Measurements from ENCODE around the gene ARHGEF19. TPM values are rescaled to one million over a fixed set of nuclear protein-coding genes. Genes with fewer than 3 reads are reported as not detected.

Gene ARHGEF19
- total RNA-seq, 4 donors from 2014 or later = 5.7 to 46.8 (median 10.8) TPM

DNA sequence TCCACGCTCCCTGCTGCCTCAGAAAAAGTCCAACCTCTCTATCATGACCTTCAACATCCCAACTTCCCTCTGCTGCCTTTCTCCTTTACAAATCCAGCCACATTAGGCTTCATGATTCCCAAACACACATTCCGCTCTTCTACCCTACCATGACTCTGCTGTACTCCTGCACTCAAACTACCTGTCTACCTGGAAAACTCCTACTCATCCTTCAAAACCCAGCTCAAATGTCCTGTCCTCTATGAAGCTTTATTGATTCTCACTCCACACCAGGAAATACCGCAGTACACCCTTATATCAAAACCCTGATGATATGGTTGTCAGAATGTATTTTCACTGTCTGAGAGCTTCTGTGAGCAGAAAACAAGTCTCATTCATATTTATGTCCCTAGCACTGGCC, 8.9 kb downstream of the ARHGEF19 start:
- Histone ChIP-seq H3K4me1 (peaks cover 8 to 16% (median 14%) of the 10 kb centered on the region in 4 donors), H3K27ac (no peak overlapping the region), H3K36me3 (no peaks in the 10 kb centered on the region), H3K4me3 (no peak overlapping the region), H3K9me3 (no peaks in the 10 kb centered on the region), H3K27me3 (no peaks in the 10 kb centered on the region)
- intact Hi-C loops (cut with DNase I; ENCODE audit: low total_unique reads) (no loop called here), in situ Hi-C loops (cut with MboI; ENCODE audit: low pct_ligation_motif_present in 1 of 4, low pct_unique_long_range_greater_than_20kb in 1 of 4, low sequenced_read_pairs in 3 of 4) (loop anchor here in 1 of 4 donors (25.0 kb wide), 1 partner anchor 159 kb away; the partner anchor contains the start of genes FBXO42 and SZRD1)
- WGBS, 2 donors (ENCODE audit: low coverage in 1 of 2) = 63 to 73% methylated on average over 3 of the region's 3 CpGs
- no peak for TF ChIP-seq EP300 (IDR thresholded peaks at IDR 0.05; ENCODE audit: low read depth)
- TF ChIP-seq POLR2A (IDR thresholded peaks at IDR 0.05) = no peak
- TF ChIP-seq CTCF (IDR thresholded peaks at IDR 0.05) = no peak
- DNase-seq = no peak

GRCh38 chr1:16202281-16203210, 9.9 kb downstream of the ARHGEF19 start:
- H3K27ac ChIP-seq = no peak overlapping the region
- 92 to 100% methylated on average over 6 to 23 of the region's 24 CpGs for WGBS, 2 donors (ENCODE audit: low coverage in 1 of 2)
- no peaks in the 10 kb centered on the region for H3K9me3 ChIP-seq
- intact Hi-C loops (cut with DNase I; ENCODE audit: low total_unique reads) = loop anchor here (1.0 kb wide), 1 partner anchor 25 kb away; no protein-coding TSS in a partner anchor
- H3K4me1 ChIP-seq = peaks cover 8 to 15% (median 12%) of the 10 kb centered on the region in 4 donors
- H3K27me3 ChIP-seq = no peaks in the 10 kb centered on the region
- no peaks in the 10 kb centered on the region for H3K36me3 ChIP-seq
- in situ Hi-C loops (cut with MboI; ENCODE audit: low pct_ligation_motif_present in 1 of 4, low pct_unique_long_range_greater_than_20kb in 1 of 4, low sequenced_read_pairs in 3 of 4) = loop anchor here in 1 of 4 donors (25.0 kb wide), 1 partner anchor 160 kb away; the partner anchor contains the start of genes FBXO42 and SZRD1
- TF ChIP-seq POLR2AphosphoS5 (IDR thresholded peaks at IDR 0.05) = no peak
- TF ChIP-seq EP300 (IDR thresholded peaks at IDR 0.05; ENCODE audit: low read depth) = no peak
- no peak for TF ChIP-seq CTCF (IDR thresholded peaks at IDR 0.05)
- TF ChIP-seq POLR2A (IDR thresholded peaks at IDR 0.05) = no peak
- H3K4me3 ChIP-seq = no peak overlapping the region
- DNase-seq = no peak

DNA sequence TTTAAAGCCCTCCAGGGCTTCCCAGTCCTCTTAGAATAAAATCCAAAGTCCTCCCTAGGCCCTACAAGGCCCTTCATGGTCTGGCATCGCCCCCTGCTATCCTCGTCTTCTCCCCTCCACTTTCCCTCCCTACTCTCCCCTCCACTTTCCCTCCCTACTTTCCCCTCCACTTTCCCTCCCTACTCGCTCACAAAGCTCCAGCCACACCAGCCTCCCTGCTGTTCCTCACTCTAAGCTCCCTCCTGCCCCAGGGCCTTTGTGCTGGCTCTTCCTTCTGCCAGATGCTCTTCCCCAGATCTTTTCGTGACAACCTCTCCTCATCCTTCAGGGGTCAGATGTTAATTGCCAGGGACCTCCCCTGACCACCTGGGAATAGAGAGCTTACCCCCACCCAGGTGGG, 12.8 kb downstream of the ARHGEF19 start:
- no peaks in the 10 kb centered on the region for H3K36me3 ChIP-seq
- TF ChIP-seq CTCF (IDR thresholded peaks at IDR 0.05) (no peak), POLR2AphosphoS5 (IDR thresholded peaks at IDR 0.05) (no peak), POLR2A (IDR thresholded peaks at IDR 0.05) (no peak), EP300 (IDR thresholded peaks at IDR 0.05; ENCODE audit: low read depth) (no peak)
- in situ Hi-C loops (cut with MboI; ENCODE audit: low pct_ligation_motif_present in 1 of 4, low pct_unique_long_range_greater_than_20kb in 1 of 4, low sequenced_read_pairs in 3 of 4) = loop anchor here in 1 of 4 donors (25.0 kb wide), 1 partner anchor 163 kb away; the partner anchor contains the start of genes FBXO42 and SZRD1
- no peaks in the 10 kb centered on the region for H3K4me1 ChIP-seq
- no peaks in the 10 kb centered on the region for H3K9me3 ChIP-seq
- no peak for DNase-seq
- WGBS, 2 donors (ENCODE audit: low coverage in 1 of 2) = 88 to 89% methylated on average over 4 of the region's 4 CpGs
- no peaks in the 10 kb centered on the region for H3K27me3 ChIP-seq
- no peak overlapping the region for H3K4me3 ChIP-seq
- H3K27ac ChIP-seq = no peak overlapping the region
- intact Hi-C loops (cut with DNase I; ENCODE audit: low total_unique reads) = no loop called here

DNA sequence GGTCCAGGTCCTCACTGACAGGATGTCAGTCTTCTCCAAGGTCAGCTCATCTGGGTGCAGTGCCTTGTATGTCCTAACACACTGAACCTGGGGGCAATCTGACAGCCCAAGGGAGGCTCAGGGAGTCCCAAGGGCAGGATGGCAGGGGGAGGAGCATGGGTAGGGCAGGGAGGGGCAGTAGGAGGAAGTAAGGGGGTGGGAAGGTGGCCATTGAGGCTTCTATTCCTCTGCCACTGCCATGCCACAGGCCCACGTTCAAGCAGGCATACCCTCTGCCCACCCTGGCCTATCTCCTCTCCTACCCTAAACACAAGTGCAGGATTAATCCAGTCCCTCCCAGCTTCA, 13.3 kb downstream of the ARHGEF19 start:
- no peaks in the 10 kb centered on the region for H3K36me3 ChIP-seq
- H3K27me3 ChIP-seq = no peaks in the 10 kb centered on the region
- DNase-seq = no peak
- H3K4me1 ChIP-seq = no peaks in the 10 kb centered on the region
- 53% methylated on average over 1 of the region's 1 CpG; no CpG with 5 or more reads in 1 of the 2 donors for WGBS, 2 donors (ENCODE audit: low coverage in 1 of 2)
- TF ChIP-seq EP300 (IDR thresholded peaks at IDR 0.05; ENCODE audit: low read depth) = no peak
- no peak for TF ChIP-seq POLR2A (IDR thresholded peaks at IDR 0.05)
- TF ChIP-seq CTCF (IDR thresholded peaks at IDR 0.05) = no peak
- TF ChIP-seq POLR2AphosphoS5 (IDR thresholded peaks at IDR 0.05) = no peak
- H3K4me3 ChIP-seq = no peak overlapping the region
- intact Hi-C loops (cut with DNase I; ENCODE audit: low total_unique reads) (no loop called here), in situ Hi-C loops (cut with MboI; ENCODE audit: low pct_ligation_motif_present in 1 of 4, low pct_unique_long_range_greater_than_20kb in 1 of 4, low sequenced_read_pairs in 3 of 4) (no loop called here)
- H3K9me3 ChIP-seq = no peaks in the 10 kb centered on the region
- no peak overlapping the region for H3K27ac ChIP-seq

Data from transverse colon (tissue), 4 donors.